Measurements from ENCODE around the gene AANAT.

GRCh38 chr17:76474894-76475293, 7.5 kb downstream of the AANAT start:
- TF ChIP-seq CTCF (IDR thresholded peaks at IDR 0.05 in 8 of 11, conservative IDR thresholded peaks at IDR 0.05 in 3 of 11) (no peak), POLR2A (IDR thresholded peaks at IDR 0.05) (no peak), POLR2AphosphoS5 (IDR thresholded peaks at IDR 0.05) (peak in 1 of 3 donors; percentile 63)

Data from spleen (tissue), 7 donors.